Measurements from ENCODE around the gene CACNB1.

CACNB1 gene

DNA sequence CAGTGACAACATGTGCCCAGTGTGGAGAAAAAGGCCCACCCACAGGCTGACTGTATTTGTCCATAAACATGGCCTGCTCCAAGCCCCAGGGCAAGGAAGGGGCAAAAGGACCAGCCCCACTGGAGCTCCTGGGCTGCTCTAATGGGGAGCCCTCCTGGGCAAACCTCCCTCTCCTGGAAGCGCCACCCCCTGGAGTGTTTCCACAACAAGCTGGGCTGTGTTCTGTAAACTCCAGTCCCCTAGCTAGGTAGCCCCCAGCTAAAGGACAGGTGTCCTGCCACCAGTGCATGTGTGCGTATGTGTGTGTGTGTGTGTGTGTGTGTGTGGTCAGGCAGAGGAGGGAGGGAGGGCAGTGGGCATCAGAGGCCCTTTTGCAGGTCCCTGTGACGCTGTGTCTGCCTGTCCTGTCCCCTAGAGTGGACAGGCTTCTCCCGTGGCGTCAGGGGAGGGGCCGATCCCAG lies 39.5 kb upstream of the CACNB1 start:
- no peak overlapping the region for H3K4me3 ChIP-seq (ENCODE audit: low read length in 2 of 2)
- no peaks in the 10 kb centered on the region for H3K36me3 ChIP-seq (ENCODE audit: control insufficient read depth in 2 of 2, insufficient read depth in 2 of 2, low read length in 2 of 2)
- H3K9ac ChIP-seq (ENCODE audit: low read length in 2 of 2) = no peak overlapping the region
- H3K9me3 ChIP-seq (ENCODE audit: control insufficient read depth in 2 of 2, low read length in 2 of 2) = no peaks in the 10 kb centered on the region
- H3K4me1 ChIP-seq (ENCODE audit: control insufficient read depth, insufficient read depth, low read length) = peaks cover 3% of the 10 kb centered on the region
- no peak overlapping the region for H3K27ac ChIP-seq (ENCODE audit: low read length)
- H3K27me3 ChIP-seq (ENCODE audit: control insufficient read depth in 1 of 2, insufficient read depth in 2 of 2, low read length in 2 of 2) = peaks cover 29 to 30% of the 10 kb centered on the region in 2 donors

DNA sequence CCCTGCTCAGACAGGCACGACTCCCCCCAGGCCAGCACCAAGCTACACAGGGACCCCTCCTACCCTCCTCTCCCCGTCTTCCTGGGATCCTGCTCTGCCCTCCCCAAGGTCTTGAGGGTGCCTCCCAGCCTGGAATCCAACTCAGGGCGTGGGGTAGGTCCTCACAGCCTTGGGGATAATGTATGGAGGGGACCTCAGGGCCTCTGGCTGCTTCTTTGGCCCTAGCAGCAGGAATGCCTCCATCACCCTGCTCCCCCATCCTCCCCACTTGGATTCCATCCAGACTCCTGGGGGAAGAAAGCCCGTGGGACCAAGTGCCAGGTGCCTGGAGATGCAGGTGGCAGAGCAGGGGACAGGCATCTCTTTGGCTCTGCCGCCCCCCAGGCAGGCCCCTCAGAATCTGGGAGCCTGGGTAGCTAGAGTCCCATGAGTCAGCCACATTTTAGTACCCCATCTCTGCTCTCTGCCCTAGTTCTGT lies 39.0 kb upstream of the CACNB1 start:
- H3K4me3 ChIP-seq (ENCODE audit: low read length in 2 of 2) = no peak overlapping the region
- H3K4me1 ChIP-seq (ENCODE audit: control insufficient read depth, insufficient read depth, low read length) = peaks cover 9% of the 10 kb centered on the region
- no peak overlapping the region for H3K27ac ChIP-seq (ENCODE audit: low read length)
- no peak overlapping the region for H3K9ac ChIP-seq (ENCODE audit: low read length in 2 of 2)
- no peaks in the 10 kb centered on the region for H3K9me3 ChIP-seq (ENCODE audit: control insufficient read depth in 2 of 2, low read length in 2 of 2)
- peaks cover 32 to 34% of the 10 kb centered on the region in 2 donors for H3K27me3 ChIP-seq (ENCODE audit: control insufficient read depth in 1 of 2, insufficient read depth in 2 of 2, low read length in 2 of 2)
- H3K36me3 ChIP-seq (ENCODE audit: control insufficient read depth in 2 of 2, insufficient read depth in 2 of 2, low read length in 2 of 2) = no peaks in the 10 kb centered on the region

GRCh38 chr17:39235555-39236449 lies 38.3 kb upstream of the CACNB1 start:
- peaks cover 37 to 40% of the 10 kb centered on the region in 2 donors for H3K27me3 ChIP-seq (ENCODE audit: control insufficient read depth in 1 of 2, insufficient read depth in 2 of 2, low read length in 2 of 2)
- H3K9ac ChIP-seq (ENCODE audit: low read length in 2 of 2) = no peak overlapping the region
- peaks cover 14% of the 10 kb centered on the region for H3K4me1 ChIP-seq (ENCODE audit: control insufficient read depth, insufficient read depth, low read length)
- no peak overlapping the region for H3K27ac ChIP-seq (ENCODE audit: low read length)
- H3K9me3 ChIP-seq (ENCODE audit: control insufficient read depth in 2 of 2, low read length in 2 of 2) = no peaks in the 10 kb centered on the region
- no peak overlapping the region for H3K4me3 ChIP-seq (ENCODE audit: low read length in 2 of 2)
- no peaks in the 10 kb centered on the region for H3K36me3 ChIP-seq (ENCODE audit: control insufficient read depth in 2 of 2, insufficient read depth in 2 of 2, low read length in 2 of 2)

GRCh38 chr17:39231591-39232551 lies 34.4 kb upstream of the CACNB1 start:
- H3K27ac ChIP-seq (ENCODE audit: low read length) = no peak overlapping the region
- no peak overlapping the region for H3K9ac ChIP-seq (ENCODE audit: low read length in 2 of 2)
- peaks cover 12% of the 10 kb centered on the region for H3K4me1 ChIP-seq (ENCODE audit: control insufficient read depth, insufficient read depth, low read length)
- H3K36me3 ChIP-seq (ENCODE audit: control insufficient read depth in 2 of 2, insufficient read depth in 2 of 2, low read length in 2 of 2) = no peaks in the 10 kb centered on the region
- no peaks in the 10 kb centered on the region for H3K9me3 ChIP-seq (ENCODE audit: control insufficient read depth in 2 of 2, low read length in 2 of 2)
- peak overlapping the region; percentile 25 to 58 for H3K4me3 ChIP-seq (ENCODE audit: low read length in 2 of 2)
- H3K27me3 ChIP-seq (ENCODE audit: control insufficient read depth in 1 of 2, insufficient read depth in 2 of 2, low read length in 2 of 2) = peaks cover 39 to 42% of the 10 kb centered on the region in 2 donors

DNA sequence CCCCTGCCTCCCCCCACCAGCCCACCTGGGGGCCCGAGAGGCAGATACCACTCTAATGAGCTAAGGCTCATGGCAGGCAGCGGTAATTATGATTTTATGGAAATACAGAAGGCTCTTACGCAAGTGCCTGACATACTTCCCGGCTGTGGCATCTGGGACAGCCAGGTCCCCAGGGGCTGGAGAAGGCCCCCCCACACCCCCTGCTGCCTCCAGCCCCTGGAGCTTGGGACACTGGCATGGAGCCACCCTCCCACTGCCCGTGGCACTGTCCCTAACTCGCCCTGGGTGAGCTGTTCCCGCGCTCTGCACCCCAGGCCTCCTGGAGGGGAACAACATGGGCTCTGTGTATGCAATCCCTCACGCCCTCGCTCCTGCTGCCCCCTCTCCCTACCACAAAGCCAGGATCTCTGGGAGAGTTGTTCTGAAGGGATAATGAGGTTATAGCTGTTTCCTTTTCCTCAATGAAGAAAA lies 33.7 kb upstream of the CACNB1 start:
- Histone ChIP-seq H3K4me1 (ENCODE audit: control insufficient read depth, insufficient read depth, low read length) (peaks cover 15% of the 10 kb centered on the region), H3K9me3 (ENCODE audit: control insufficient read depth in 2 of 2, low read length in 2 of 2) (no peaks in the 10 kb centered on the region), H3K36me3 (ENCODE audit: control insufficient read depth in 2 of 2, insufficient read depth in 2 of 2, low read length in 2 of 2) (no peaks in the 10 kb centered on the region), H3K27me3 (ENCODE audit: control insufficient read depth in 1 of 2, insufficient read depth in 2 of 2, low read length in 2 of 2) (peaks cover 39 to 49% of the 10 kb centered on the region in 2 donors), H3K4me3 (ENCODE audit: low read length in 2 of 2) (no peak overlapping the region), H3K9ac (ENCODE audit: low read length in 2 of 2) (no peak overlapping the region), H3K27ac (ENCODE audit: low read length) (no peak overlapping the region)

- peaks cover 37 to 52% of the 10 kb centered on the region in 2 donors for H3K27me3 ChIP-seq (ENCODE audit: control insufficient read depth in 1 of 2, insufficient read depth in 2 of 2, low read length in 2 of 2)
Measured at GRCh38 chr17:39230361-39230760, 32.9 kb upstream of the CACNB1 start.

GRCh38 chr17:39229274-39229913 lies 31.9 kb upstream of the CACNB1 start:
- Histone ChIP-seq H3K27ac (ENCODE audit: low read length) (no peak overlapping the region), H3K27me3 (ENCODE audit: control insufficient read depth in 1 of 2, insufficient read depth in 2 of 2, low read length in 2 of 2) (peaks cover 37 to 62% of the 10 kb centered on the region in 2 donors)

More at GRCh38 chr17:39230361-39230760, 32.9 kb upstream of the CACNB1 start:
- Histone ChIP-seq H3K9ac (ENCODE audit: low read length in 2 of 2) (no peak overlapping the region), H3K4me3 (ENCODE audit: low read length in 2 of 2) (no peak overlapping the region), H3K36me3 (ENCODE audit: control insufficient read depth in 2 of 2, insufficient read depth in 2 of 2, low read length in 2 of 2) (no peaks in the 10 kb centered on the region), H3K4me1 (ENCODE audit: control insufficient read depth, insufficient read depth, low read length) (peaks cover 19% of the 10 kb centered on the region), H3K9me3 (ENCODE audit: control insufficient read depth in 2 of 2, low read length in 2 of 2) (no peaks in the 10 kb centered on the region), H3K27ac (ENCODE audit: low read length) (no peak overlapping the region)

GRCh38 chr17:39227364-39227919 lies 30.0 kb upstream of the CACNB1 start:
- Histone ChIP-seq H3K4me1 (ENCODE audit: control insufficient read depth, insufficient read depth, low read length) (peaks cover 28% of the 10 kb centered on the region), H3K27ac (ENCODE audit: low read length) (no peak overlapping the region), H3K27me3 (ENCODE audit: control insufficient read depth in 1 of 2, insufficient read depth in 2 of 2, low read length in 2 of 2) (peaks cover 36 to 58% of the 10 kb centered on the region in 2 donors), H3K9ac (ENCODE audit: low read length in 2 of 2) (no peak overlapping the region), H3K36me3 (ENCODE audit: control insufficient read depth in 2 of 2, insufficient read depth in 2 of 2, low read length in 2 of 2) (no peaks in the 10 kb centered on the region), H3K9me3 (ENCODE audit: control insufficient read depth in 2 of 2, low read length in 2 of 2) (no peaks in the 10 kb centered on the region), H3K4me3 (ENCODE audit: low read length in 2 of 2) (no peak overlapping the region)

More at GRCh38 chr17:39229274-39229913, 31.9 kb upstream of the CACNB1 start:
- H3K4me1 ChIP-seq (ENCODE audit: control insufficient read depth, insufficient read depth, low read length) = peaks cover 28% of the 10 kb centered on the region
- no peak overlapping the region for H3K4me3 ChIP-seq (ENCODE audit: low read length in 2 of 2)
- H3K9me3 ChIP-seq (ENCODE audit: control insufficient read depth in 2 of 2, low read length in 2 of 2) = no peaks in the 10 kb centered on the region
- H3K36me3 ChIP-seq (ENCODE audit: control insufficient read depth in 2 of 2, insufficient read depth in 2 of 2, low read length in 2 of 2) = no peaks in the 10 kb centered on the region
- H3K9ac ChIP-seq (ENCODE audit: low read length in 2 of 2) = no peak overlapping the region

DNA sequence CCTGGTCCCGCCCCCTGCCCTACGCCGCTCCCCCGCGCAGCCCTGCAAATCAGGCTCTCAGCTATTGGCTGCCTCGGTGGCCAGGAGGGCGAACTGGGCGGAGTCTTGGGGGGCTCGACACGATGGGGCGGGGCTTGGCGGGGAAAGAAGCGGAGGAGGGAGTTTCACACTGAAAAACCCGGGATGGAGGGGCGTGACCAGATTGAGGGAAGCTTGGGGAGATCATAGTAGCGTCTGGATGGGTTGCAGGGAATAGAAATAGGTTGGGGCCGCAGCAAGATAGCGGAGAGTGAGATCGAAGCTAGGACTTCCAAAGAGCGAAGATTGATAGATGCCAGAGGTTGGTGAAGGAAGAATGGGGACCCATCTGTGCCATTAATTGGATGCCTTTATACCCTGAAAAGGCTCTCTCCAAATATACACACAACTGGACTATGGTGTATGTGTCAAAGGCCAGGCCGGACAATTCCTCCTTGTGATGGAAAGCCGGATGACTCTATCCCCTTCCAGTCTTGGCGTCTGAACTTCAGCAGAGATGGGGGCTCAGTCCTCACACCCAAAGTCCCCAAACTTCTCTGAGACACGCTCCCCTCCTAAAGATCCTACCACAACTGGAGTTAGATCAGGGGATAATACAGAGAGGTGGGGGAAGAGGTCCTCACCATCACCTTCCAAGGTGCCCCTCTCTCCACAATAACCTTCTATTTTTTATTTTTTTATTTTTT lies 28.7 kb upstream of the CACNB1 start:
- Histone ChIP-seq H3K27ac (ENCODE audit: low read length) (no peak overlapping the region), H3K9me3 (ENCODE audit: control insufficient read depth in 2 of 2, low read length in 2 of 2) (no peaks in the 10 kb centered on the region), H3K4me1 (ENCODE audit: control insufficient read depth, insufficient read depth, low read length) (peaks cover 17% of the 10 kb centered on the region), H3K27me3 (ENCODE audit: control insufficient read depth in 1 of 2, insufficient read depth in 2 of 2, low read length in 2 of 2) (peaks cover 24 to 45% of the 10 kb centered on the region in 2 donors), H3K9ac (ENCODE audit: low read length in 2 of 2) (peak overlapping the region in 1 of 2 donors; percentile 47), H3K36me3 (ENCODE audit: control insufficient read depth in 2 of 2, insufficient read depth in 2 of 2, low read length in 2 of 2) (no peaks in the 10 kb centered on the region), H3K4me3 (ENCODE audit: low read length in 2 of 2) (peak overlapping the region; percentile 59 to 66)

All from stomach smooth muscle (tissue), 2 donors.